SK-N-SH (cell line): Measurements from ENCODE around the gene CNTNAP2. TPM values are rescaled to one million over a fixed set of nuclear protein-coding genes. Genes with fewer than 3 reads are reported as not detected.
"Not testable (repeated sequence)": the region's sequence is repeated elsewhere in the genome, so short reads cannot be mapped to it uniquely, and the experiment has no call there.

Experiments
- CTCF ChIA-PET: fragments of 300-600, 350-600 bp; formaldehyde crosslinking; extraction: SDS; loops from one replicate; lab custom pipeline; 2021; lab: Yijun Ruan, JAX
- POLR2A ChIA-PET: fragments of 350-600 bp; sonication (Branson Sonifier 250); formaldehyde crosslinking; extraction: SDS; loops from one replicate; lab custom pipeline; 2020; ENCODE audit warnings: antibody characterized with exemption, inconsistent platforms; lab: Yijun Ruan, JAX
- DNase-seq: peaks from one replicate; pipeline ENCODE4 v3.0.0; 2012
- H2AFZ ChIP-seq: fragments of 200-600 bp; sonication (generic); 2 replicates; pipeline ENCODE4 v1.8.1; 2016; ENCODE audit warnings: antibody characterized with exemption, mild to moderate bottlenecking, low read depth
- H3F3A ChIP-seq: fragments of 200-600 bp; sonication (generic); replicated peaks from 2 replicates; pipeline ENCODE3; 2016; ENCODE audit warnings: antibody characterized with exemption, mild to moderate bottlenecking; ENCODE audit not compliant: insufficient read depth
- H3K27ac ChIP-seq, 2 experiments: fragments of 200-500 bp in 1 of 2; fragments of 200-600 bp in 1 of 2; sonication (Bioruptor generic) in 1 of 2; sonication (generic), shearing (Covaris generic) in 1 of 2; 2 replicates each; pipeline versions ENCODE4 v1.5.1 to v1.6.1; 2014 to 2016; ENCODE audit warnings: low read depth in 2 of 2, inconsistent platforms in 1 of 2, low read length in 1 of 2, mild to moderate bottlenecking in 1 of 2, mixed read lengths in 1 of 2
- H3K27me3 ChIP-seq: fragments of 200-600 bp; sonication (generic), shearing (Covaris generic); 2 replicates; pipeline ENCODE4 v1.6.1; 2016; ENCODE audit warnings: mixed run types; ENCODE audit not compliant: insufficient read depth
- H3K36me3 ChIP-seq, 2 experiments: fragments of 200-500 bp in 1 of 2; fragments of 200-600 bp in 1 of 2; sonication (Bioruptor generic) in 1 of 2; sonication (generic) in 1 of 2; replicated peaks in 1 of 2; 2 replicates each; pipeline versions ENCODE3 to v1.5.1; 2014 to 2016; ENCODE audit warnings: low read length in 1 of 2, mild to moderate bottlenecking in 1 of 2; ENCODE audit not compliant: insufficient read depth in 2 of 2, control insufficient read depth in 1 of 2
- H3K4me1 ChIP-seq, 2 experiments: fragments of 200-500 bp in 1 of 2; fragments of 200-600 bp in 1 of 2; sonication (Bioruptor generic) in 1 of 2; sonication (generic), shearing (Covaris generic) in 1 of 2; 2 replicates each; pipeline versions ENCODE4 v1.5.1 to v1.6.1; 2014 to 2016; ENCODE audit warnings: low read depth in 1 of 2, low read length in 1 of 2, mixed run types in 1 of 2; ENCODE audit not compliant: insufficient read depth in 2 of 2, control insufficient read depth in 1 of 2
- H3K4me2 ChIP-seq: fragments of 200-600 bp; sonication (generic), shearing (Covaris generic); 2 replicates; pipeline ENCODE4 v1.6.1; 2017; ENCODE audit warnings: mixed run types
- H3K4me3 ChIP-seq, 2 experiments: fragments of 200-500 bp in 1 of 2; fragments of 200-600 bp in 1 of 2; sonication (Bioruptor generic) in 1 of 2; sonication (generic), shearing (Covaris generic) in 1 of 2; 2 replicates each; pipeline versions ENCODE4 v1.5.1 to v1.8.1; 2014 to 2016; ENCODE audit warnings: low read depth in 2 of 2, inconsistent platforms in 1 of 2, low read length in 1 of 2, mild to moderate bottlenecking in 1 of 2, mixed read lengths in 1 of 2, moderate library complexity in 1 of 2
- H3K79me2 ChIP-seq: fragments of 200-600 bp; sonication (generic); 2 replicates; pipeline ENCODE4 v1.8.1; 2017; ENCODE audit warnings: mild to moderate bottlenecking; ENCODE audit not compliant: insufficient read depth
- H3K9ac ChIP-seq: fragments of 200-600 bp; sonication (generic); 2 replicates; pipeline ENCODE4 v1.6.1; 2017; ENCODE audit warnings: mixed run types
- H3K9me2 ChIP-seq: fragments of 200-600 bp; sonication (generic); 2 replicates; pipeline ENCODE4 v1.6.1; 2017; ENCODE audit warnings: mixed run types
- H3K9me3 ChIP-seq: fragments of 200-600 bp; sonication (generic); 2 replicates; pipeline ENCODE4 v1.6.1; 2017; ENCODE audit warnings: mixed run types, mild to moderate bottlenecking, moderate library complexity
- H4K20me1 ChIP-seq: fragments of 200-600 bp; sonication (generic); 2 replicates; pipeline ENCODE4 v1.6.1; 2017; ENCODE audit warnings: mild to moderate bottlenecking, mixed run types; ENCODE audit not compliant: insufficient read depth
- EZH2phosphoT487 ChIP-seq: fragments of 200-600 bp; sonication (generic); IDR thresholded peaks from 2 replicates; pipeline ENCODE4 v1.6.1; 2017; ENCODE audit warnings: low read depth, mixed run types, mild to moderate bottlenecking, antibody characterized with exemption, moderate library complexity, borderline replicate concordance
- TEAD4 ChIP-seq: IDR thresholded peaks from 2 replicates; pipeline ENCODE4 v1.4.0; 2012; ENCODE audit warnings: mild to moderate bottlenecking, borderline replicate concordance; ENCODE audit not compliant: insufficient read depth
- WGBS: methylation state at CpG from one replicate; pipeline ENCODE4 v1.1.6; 2017; ENCODE audit warnings: low lambda C conversion rate; 5-methylcytosine and 5-hydroxymethylcytosine counted together
- polyA plus RNA-seq, 3 experiments: library from polyadenylated mRNA; depleted of rRNA; stranded (reverse); fragments of >200 nt; gene quantifications; 2 replicates each; pipeline ENCODE4 v1.2.3, GENCODE V29; 2012
- TF ChIP-seq, protein P1 (sequence below): IDR thresholded peaks from 2 replicates; pipeline ENCODE4; 2012
- TF ChIP-seq, protein P2 (sequence below): fragments of 200-600 bp; sonication (generic); IDR thresholded peaks from 2 replicates; pipeline ENCODE4 v1.6.1; 2017; ENCODE audit warnings: antibody characterized with exemption, mild to moderate bottlenecking, moderate library complexity

The CNTNAP2 gene
- polyA plus RNA-seq, 1 of the 3 experiments (the other 2 are of a cell fraction): 3.4 TPM

DNA sequence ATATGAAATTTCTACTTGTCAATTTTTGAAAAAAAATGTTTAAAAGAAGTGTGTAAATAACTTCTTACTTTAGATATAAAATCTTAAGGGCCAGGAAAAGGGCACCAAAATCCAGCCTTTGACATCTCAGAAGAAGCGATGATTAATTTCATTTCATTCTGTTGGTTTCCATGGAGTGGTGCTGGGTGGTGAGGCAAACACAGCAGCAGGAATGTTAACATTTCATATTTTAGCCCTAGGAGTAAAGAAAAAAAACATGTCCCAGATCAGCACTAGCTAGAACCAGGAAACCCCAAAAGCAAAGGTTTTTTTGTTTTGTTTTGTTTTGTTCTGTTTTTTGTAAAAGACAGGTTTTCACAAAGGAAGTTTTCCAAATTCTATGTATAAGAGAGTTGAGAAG lies 2175.2 kb downstream of the CNTNAP2 start:
- Histone ChIP-seq H3K27me3 (no peaks in the 10 kb centered on the region), H3K9me3 (no peaks in the 10 kb centered on the region)
- no peak for TF ChIP-seq TEAD4
- TF ChIP-seq, protein P1, sequence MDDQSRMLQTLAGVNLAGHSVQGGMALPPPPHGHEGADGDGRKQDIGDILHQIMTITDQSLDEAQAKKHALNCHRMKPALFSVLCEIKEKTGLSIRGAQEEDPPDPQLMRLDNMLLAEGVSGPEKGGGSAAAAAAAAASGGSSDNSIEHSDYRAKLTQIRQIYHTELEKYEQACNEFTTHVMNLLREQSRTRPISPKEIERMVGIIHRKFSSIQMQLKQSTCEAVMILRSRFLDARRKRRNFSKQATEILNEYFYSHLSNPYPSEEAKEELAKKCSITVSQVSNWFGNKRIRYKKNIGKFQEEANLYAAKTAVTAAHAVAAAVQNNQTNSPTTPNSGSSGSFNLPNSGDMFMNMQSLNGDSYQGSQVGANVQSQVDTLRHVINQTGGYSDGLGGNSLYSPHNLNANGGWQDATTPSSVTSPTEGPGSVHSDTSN: 0 out of 2 replicates have a peak, but pooled peaks have one; percentile 33
- TF ChIP-seq, all 33 proteins: peak for 1
- Histone ChIP-seq H3K36me3 (no peaks in the 10 kb centered on the region), H3K79me2 (no peaks in the 10 kb centered on the region), H3K9me2 (no peaks in the 10 kb centered on the region), H3K4me3 (no peak overlapping the region), H3K9ac (no peak overlapping the region), H2AFZ (no peak overlapping the region), H3K4me2 (no peak overlapping the region), H3F3A (no peaks in the 10 kb centered on the region), H3K27ac (no peak overlapping the region), H4K20me1 (no peaks in the 10 kb centered on the region), H3K4me1 (peaks cover 0 to 2% of the 10 kb centered on the region in 2 experiments; a peak in 1 of 4 replicates)
- ChIA-PET CTCF (interaction anchor here (0.6 to 1.3 kb wide), 4 partner anchors 11 to 49 kb away, joined by 3 read pairs; no protein-coding TSS in a partner anchor), POLR2A (no interaction called here)
- DNase-seq: no peak
- 97% methylated on average over 1 of the region's 1 CpG for WGBS

GRCh38 chr7:148296994-148297644 lies 2180.5 kb downstream of the CNTNAP2 start:
- 60% methylated on average over 2 of the region's 2 CpGs for WGBS
- H3K9me2 ChIP-seq: no peaks in the 10 kb centered on the region
- ChIA-PET CTCF (interaction anchor here (1.0 to 1.9 kb wide), 3 partner anchors 9 to 34 kb away, joined by 3 to 5 read pairs (median 3); no protein-coding TSS in a partner anchor), POLR2A (no interaction called here)
- H2AFZ ChIP-seq: no peak overlapping the region
- H3K9ac ChIP-seq: no peak overlapping the region
- no peaks in the 10 kb centered on the region for H3K27me3 ChIP-seq
- H4K20me1 ChIP-seq: no peaks in the 10 kb centered on the region
- no peaks in the 10 kb centered on the region for H3K9me3 ChIP-seq
- peaks cover 0 to 5% of the 10 kb centered on the region in 2 experiments; a peak in 1 of 4 replicates for H3K4me1 ChIP-seq
- H3K79me2 ChIP-seq: no peaks in the 10 kb centered on the region
- H3F3A ChIP-seq: no peaks in the 10 kb centered on the region
- TF ChIP-seq EZH2phosphoT487: no peak
- TF ChIP-seq, protein P2, sequence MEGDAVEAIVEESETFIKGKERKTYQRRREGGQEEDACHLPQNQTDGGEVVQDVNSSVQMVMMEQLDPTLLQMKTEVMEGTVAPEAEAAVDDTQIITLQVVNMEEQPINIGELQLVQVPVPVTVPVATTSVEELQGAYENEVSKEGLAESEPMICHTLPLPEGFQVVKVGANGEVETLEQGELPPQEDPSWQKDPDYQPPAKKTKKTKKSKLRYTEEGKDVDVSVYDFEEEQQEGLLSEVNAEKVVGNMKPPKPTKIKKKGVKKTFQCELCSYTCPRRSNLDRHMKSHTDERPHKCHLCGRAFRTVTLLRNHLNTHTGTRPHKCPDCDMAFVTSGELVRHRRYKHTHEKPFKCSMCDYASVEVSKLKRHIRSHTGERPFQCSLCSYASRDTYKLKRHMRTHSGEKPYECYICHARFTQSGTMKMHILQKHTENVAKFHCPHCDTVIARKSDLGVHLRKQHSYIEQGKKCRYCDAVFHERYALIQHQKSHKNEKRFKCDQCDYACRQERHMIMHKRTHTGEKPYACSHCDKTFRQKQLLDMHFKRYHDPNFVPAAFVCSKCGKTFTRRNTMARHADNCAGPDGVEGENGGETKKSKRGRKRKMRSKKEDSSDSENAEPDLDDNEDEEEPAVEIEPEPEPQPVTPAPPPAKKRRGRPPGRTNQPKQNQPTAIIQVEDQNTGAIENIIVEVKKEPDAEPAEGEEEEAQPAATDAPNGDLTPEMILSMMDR: peak; percentile 35
- DNase-seq: no peak
- no peaks in the 10 kb centered on the region for H3K36me3 ChIP-seq
- H3K4me2 ChIP-seq: no peak overlapping the region
- H3K27ac ChIP-seq: no peak overlapping the region
- no peak overlapping the region for H3K4me3 ChIP-seq

GRCh38 chr7:148298768-148299167 lies 2182.2 kb downstream of the CNTNAP2 start:
- H3K27ac ChIP-seq, H3K9me3 ChIP-seq, H3K4me1 ChIP-seq, H3K9ac ChIP-seq, H3K4me3 ChIP-seq, H2AFZ ChIP-seq, DNase-seq, H3K36me3 ChIP-seq, POLR2A ChIA-PET, H3K27me3 ChIP-seq, H3K4me2 ChIP-seq, H3F3A ChIP-seq, H3K79me2 ChIP-seq, H4K20me1 ChIP-seq, H3K9me2 ChIP-seq: not testable (repeated sequence)
- CTCF ChIA-PET: interaction anchor here (1.0 to 1.5 kb wide), 4 partner anchors 9 to 196 kb away, joined by 3 to 4 read pairs (median 4); no protein-coding TSS in a partner anchor
- WGBS: 82% methylated on average over 7 of the region's 7 CpGs
